GM21717 (cell line): ENCODE data around the gene AP4B1.
"Not testable (repeated sequence)": the region's sequence is repeated elsewhere in the genome, so short reads cannot be mapped to it uniquely, and the experiment has no call there.

ENCODE experiments used
- ATAC-seq: cut with Tn5 transposase; IDR thresholded peaks from one replicate; pipeline ENCODE4 v1.9.1; 2021; ENCODE audit warnings: mild to moderate bottlenecking, moderate library complexity; ENCODE audit not compliant: unreplicated experiment

The AP4B1 gene

DNA sequence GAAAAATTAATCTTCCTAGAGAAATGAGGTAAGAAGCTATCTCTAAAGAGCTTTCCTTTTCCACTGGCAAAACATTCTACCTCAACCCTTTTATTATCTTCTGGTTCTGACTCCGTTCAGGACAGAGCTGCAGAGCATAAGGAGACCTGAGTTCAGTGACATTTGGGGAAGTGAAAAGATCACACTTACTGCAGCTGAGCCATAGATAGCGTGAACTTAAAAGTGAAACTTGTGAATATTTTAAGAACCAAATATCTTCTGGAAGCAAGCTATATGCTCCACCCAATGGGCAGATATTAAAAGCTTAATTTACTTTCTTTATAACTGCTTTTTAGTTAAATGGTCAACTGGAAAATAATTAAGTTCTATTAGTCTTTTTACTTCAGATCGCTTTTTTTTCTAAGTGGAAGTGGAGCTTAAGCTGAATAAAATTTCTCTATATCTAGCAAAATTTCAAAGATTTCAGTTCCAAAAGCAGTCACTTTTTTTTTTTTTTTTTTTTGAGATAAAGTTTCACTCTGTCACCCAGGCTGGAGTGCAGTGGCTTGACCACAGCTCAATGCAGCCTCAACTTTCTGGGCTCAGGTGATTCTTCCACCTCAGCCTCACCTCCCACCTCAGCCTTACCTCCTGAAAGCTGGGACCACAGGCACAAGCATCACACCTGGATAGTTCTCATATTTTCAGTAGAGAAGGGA is 45.0 kb downstream of the AP4B1 start:
- ATAC-seq: peak; percentile 71

DNA sequence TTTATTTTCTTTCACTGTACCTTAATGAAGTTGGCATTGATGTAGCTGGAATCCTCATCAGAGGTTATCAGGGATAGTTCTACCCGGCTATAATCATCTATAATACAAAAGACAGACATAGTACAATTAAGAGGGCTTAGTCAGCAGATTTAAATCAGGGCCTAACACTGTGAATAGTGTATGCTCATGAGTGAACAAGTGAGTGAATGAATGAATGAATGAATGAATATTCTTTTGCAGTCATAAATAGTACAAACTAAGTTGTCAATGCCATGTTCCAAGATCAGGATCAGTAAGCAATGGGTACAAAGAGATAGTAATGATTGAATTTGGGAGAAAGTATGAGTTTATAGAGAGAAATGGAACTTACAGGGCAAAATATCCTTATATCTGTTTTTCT is 45.6 kb downstream of the AP4B1 start:
- ATAC-seq: no peak

DNA sequence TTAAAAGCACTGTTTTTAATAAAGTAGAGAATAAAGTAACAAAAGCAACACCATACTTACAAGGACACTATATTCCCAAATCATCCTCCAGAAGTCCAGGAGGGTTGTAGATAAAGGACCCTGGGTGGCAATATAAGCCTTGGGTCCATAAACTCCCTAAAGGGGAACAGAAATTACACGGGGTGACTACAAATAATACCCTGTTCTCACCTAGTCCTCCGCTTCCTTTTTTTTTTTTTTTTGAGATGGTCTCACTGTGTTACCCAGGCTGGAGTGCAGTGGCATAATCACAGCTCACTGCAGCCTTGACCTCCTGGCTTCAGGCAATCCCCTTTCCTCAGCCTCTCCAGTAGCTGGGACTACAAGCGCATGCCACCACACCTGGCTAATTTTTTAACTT is 46.2 kb downstream of the AP4B1 start:
- no peak for ATAC-seq

DNA sequence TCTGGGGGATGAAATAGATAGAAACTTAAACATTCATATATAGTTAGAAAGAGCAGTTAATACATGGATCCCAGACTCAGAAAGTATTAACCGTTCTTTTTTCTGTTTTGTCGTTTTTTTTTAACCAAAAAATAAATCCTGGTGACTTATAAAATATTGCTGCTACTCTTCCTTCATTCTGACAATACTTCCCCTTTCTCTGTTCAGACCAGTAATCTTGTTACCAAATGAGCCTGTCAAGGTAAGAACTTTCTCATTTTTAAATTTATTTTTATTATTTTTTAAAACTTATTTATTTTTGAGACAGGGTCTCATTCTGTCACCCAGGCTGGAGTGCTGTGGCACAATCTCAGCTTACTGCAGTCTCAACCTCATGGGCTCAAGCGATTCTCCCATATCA is 46.8 kb downstream of the AP4B1 start:
- no peak for ATAC-seq

DNA sequence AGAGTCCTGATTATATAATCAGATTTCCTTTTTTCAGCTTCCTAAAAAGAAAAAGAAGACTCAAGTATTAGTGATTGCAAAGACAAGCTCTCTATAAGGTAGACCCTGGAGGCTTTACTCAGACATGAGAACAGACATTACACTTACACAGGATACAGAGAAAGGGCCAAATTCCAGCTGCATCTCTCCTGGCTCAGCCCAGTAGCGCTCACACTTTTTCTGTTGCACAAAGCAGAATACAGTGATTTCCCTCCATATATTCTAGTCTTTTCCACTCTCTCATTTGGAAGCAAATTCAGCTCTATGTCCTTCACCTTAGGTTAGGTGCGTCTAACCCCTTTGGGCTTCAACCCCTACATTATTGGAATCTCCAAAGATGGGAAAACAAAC is 48.2 kb downstream of the AP4B1 start:
- no peak for ATAC-seq

DNA sequence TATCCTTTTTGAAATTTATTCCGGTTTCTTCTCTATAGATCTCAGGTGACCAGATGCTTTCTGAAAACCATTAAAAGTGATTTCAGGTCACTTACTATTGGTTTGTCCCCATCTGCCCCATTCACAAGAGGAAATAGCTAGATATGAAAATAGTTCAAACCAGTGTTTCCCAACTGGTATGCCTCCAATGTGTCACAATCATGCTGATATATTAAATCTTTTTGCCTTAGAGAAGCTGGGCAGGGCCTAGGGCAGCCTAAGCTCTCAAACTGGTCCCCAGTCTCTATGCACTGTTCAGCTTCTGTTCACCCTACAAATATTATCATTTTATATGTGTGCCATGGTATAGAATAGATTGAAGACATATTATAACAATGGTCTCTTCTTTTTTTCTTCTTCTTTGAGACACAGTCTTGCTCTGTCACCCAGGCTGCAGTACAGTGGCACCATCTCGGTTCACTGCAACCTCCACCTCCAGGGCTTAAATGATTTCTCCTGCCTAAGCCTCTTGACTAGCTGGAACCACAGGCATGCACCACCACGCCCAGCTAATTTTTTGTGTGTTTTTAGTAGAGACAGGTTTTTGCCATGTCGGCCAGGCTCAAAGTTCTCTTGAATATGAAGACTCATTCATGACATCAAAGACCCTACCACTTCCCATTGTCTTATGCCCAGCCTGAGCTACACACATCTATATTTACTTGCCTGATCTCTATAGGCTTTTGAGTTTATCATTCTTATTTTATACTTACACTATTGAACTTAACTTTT is 48.8 kb downstream of the AP4B1 start:
- ATAC-seq: no peak

DNA sequence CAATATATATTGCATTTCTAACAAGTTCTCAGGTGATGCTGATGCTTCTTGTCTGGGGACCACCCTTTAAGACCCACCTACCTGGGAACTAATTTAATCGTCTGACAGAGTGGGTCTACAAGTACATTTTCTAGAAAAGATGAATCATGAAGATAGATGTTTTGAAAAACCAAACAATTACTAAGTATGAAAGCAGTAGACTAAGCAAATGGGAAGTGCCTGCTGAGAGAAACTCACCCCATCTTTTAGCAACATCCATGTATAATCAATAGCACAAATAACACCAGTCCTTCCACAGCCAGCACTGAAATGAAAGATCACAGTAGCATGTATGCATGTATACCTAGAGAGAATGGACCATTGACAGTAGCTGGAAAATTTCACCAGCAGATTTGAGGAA is 50.4 kb downstream of the AP4B1 start:
- ATAC-seq: no peak

DNA sequence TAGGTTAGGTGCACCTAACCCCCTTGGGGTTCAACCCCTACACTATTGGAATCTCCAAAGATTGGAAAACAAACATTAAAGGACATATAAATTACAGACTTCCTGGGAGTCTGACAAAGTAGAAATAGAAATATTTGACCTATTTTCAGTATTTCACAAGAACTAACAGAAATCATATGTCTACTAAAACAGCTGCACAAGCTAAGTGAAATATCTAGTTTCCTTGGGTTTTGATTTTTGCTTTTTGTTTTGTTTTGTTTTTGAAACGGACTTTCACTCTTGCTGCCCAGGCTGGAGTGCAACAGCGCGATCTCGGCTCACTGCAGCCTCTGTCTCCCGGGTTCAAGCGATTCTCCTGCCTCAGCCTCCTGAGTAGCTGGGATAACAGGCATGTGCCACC is 51.9 kb downstream of the AP4B1 start:
- ATAC-seq: not testable (repeated sequence)

DNA sequence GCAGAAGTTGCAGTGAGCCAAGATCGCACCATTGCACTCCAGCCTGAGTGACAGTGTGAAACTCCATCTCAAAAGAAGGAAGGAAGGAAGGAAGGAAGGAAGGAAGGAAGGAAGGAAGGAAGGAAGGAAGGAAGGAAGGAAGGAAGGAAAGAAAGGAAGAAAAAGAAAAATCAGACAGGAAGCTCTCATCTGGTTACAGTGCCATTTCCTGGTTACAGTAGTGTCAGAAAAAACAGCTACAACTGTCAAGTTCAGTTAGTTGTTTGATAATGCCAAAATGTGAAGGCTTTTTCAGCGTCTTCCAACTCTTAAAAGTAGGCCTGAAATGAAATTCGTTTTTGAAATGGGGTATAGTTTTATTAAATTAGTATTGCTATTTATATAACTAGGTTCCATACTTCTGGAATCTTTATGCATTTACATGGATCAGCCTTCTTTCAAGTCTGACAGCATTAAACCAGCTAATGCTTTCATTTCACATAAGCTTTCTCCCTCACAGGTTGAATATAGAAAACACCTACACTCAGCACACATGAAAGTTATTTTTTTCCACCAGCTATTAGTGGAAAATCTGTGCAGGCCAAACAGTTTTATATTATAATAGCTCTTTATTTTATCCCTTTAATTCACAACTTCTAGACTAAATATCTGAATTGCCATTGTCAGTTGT is 54.3 kb downstream of the AP4B1 start:
- ATAC-seq: no peak

DNA sequence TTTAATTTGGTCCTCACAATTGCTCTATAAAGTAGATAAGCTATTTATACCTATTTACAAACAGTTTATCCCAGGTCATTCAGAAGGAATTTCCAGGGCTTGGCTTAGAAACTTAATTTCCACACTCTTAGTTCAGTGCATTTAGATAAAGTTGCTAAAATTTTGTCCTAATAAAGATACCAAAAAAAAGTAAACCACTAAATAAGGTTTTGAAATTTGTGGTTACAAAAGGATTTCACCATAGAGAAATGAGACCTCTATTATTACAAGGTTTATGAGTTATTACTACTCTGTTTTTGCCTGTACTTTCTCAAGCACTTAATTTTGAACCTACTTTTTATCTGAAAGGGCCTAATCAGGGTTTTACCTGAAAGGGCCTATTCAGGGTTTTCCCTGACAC is 55.5 kb downstream of the AP4B1 start:
- ATAC-seq: no peak

DNA sequence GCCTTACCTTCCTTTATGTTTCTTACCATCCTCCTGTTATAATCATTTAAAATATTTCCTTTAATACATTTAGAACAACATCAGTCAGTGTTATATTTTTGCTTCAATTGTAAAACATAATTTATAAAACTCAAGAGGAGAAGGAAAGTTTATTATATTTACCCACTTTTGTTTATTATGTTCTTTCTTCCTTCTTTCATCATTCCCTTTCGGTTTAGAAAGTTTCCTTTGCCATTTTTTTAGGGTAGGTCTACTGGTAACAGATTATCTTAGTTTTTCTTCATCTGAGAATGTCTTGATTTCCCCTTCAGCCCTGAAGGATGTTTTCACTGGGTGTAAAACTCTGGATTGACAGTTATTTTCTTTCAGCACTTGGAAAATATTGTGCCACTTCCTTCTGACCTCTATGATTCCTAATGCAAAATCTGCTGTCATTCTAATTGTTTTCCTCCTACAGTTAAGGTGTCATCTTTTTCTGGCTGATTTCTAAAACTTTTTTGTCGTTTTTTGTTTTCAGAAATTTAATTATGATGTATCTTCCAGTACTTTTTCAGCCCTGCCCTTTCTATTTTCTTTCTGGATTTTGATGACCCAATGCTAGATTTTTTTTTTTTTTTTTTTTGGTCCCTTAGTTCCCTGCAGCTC is 58.1 kb downstream of the AP4B1 start:
- no peak for ATAC-seq
